NCI-H2029 (cell line): ENCODE measurements around the gene EPB41L3.

Source experiments
- DNase-seq: peaks from one replicate; lab custom pipeline; 2025; lab: John Stamatoyannopoulos, UW

EPB41L3 gene

GRCh38 chr18:5451871-5452270 lies 91.9 kb downstream of the EPB41L3 start:
- DNase-seq, result no peak

GRCh38 chr18:5451150-5451549 lies 92.6 kb downstream of the EPB41L3 start:
- no peak for DNase-seq

DNA sequence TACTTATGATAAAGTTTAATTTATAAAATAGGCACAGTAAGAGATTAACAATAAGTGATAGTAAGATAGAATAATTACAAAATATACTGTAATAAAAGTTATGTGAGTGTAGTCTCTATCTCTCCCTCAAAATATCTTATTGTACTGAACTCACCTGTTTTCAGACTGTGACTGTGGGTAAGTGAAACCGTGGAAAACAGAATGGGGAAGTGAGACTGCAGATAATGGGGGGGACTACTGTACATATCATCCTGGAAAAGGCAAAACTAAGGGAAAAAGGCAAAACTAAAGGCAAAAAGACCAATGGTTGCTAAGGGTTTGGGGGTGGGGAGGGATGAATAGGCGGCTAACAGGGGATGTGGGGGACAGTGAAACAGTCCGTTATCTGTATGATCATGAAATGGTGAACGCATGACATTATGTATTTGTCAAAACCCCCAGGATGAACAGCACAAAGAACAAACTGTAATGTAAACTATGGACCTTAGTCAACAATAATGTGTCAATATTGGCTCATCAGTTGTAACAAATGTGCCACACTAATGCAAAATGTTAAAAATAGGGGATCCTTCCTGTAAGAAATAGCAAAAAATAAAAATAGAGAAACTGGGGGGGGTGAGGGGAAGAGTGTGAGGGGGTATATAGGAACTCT lies 93.8 kb downstream of the EPB41L3 start:
- DNase-seq, result no peak

DNA sequence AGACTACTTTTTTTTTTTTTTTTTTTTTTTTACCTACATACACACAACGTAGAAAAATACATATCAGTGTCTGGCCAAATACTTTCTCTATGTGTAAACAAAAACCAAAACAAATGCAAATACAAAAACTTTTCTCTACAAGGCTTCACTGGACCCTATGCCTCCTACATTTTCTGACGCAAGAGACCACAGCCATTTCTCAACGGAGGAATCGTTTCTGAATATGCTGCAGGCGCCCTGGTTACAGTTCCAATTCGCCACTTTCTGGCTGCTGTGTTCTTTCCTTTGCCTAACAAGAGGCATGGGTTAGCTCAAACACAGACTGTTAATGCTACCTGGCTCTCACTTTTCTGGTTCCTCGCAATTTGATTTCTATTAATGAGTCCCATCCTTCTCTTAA lies 96.4 kb downstream of the EPB41L3 start:
- no peak for DNase-seq

- DNase-seq, result no peak
Measured at GRCh38 chr18:5444847-5445246, 99.0 kb downstream of the EPB41L3 start.

DNA sequence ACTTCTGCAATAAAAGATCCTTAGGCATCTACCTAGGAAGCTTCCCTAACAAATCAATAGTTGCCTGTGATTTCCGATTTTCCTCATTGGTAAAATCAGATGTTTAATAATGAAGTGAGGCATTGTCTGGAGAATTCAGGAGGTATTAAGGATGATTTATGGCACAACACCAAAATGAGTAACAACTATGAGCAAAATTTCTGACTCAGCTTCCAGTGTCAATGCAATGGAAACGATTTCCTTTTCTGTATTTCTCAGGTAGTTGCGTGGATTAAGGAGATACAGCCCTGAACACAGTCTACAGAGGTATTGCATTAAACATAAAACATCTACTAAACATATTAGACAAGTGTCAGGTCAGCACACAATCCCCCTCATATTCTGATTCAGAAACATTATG lies 99.5 kb downstream of the EPB41L3 start:
- DNase-seq, result no peak

- no peak for DNase-seq
Measured at GRCh38 chr18:5439986-5440696, 103.7 kb downstream of the EPB41L3 start.

DNA sequence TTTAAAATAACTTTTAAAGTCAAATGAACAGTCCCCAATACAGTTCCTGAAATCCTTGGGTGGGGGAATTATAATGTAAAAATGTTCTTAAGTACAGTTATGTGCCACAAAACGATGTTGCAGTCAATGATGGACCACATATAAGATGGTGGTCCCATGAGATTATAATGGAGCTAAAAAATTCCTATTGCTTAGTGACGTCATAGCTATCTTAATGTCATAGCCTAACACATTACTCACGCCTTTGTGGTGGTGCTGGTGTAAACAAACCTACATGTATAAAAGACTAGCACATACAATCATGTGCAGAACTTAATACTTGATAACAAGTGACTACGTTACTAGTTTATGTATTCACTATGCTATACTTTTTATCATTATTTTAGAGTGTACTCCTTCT lies 109.4 kb downstream of the EPB41L3 start:
- DNase-seq, result no peak

DNA sequence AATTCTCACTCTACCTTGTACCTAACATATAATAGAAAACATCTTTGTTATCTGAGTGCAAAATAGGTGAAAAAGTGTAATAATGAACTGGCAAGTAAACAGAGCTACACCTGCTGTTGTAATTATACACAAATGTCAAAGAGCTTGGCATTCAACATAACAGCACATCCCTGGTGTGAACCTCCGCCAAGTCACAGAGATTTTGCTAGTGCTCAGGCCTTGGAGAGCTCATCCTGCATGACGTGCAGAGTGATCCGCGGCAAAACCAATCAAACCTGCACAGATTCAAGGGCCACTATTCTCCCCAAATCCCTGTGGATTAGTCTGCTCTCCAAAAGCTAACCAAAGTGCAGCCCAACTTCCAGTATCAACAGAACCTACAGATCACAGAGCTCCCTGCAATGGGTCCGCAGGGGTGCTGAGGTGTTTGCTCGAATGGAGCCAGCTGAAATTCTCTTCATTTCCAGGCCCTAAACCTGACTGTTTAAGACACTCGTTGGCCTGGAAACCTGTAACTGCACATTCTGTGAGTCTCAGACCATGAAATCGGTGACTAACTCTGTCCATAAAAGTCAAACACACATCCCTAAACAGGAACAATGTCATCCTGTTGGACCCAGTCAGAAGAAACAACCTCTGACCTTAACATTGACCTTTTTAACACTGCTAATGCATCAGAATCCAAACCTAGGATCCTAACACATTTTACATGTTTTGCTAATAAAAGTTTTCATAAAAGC lies 111.8 kb downstream of the EPB41L3 start:
- peak; percentile 4 for DNase-seq

- DNase-seq, result no peak
Measured at GRCh38 chr18:5430131-5430530, 113.7 kb downstream of the EPB41L3 start.

DNA sequence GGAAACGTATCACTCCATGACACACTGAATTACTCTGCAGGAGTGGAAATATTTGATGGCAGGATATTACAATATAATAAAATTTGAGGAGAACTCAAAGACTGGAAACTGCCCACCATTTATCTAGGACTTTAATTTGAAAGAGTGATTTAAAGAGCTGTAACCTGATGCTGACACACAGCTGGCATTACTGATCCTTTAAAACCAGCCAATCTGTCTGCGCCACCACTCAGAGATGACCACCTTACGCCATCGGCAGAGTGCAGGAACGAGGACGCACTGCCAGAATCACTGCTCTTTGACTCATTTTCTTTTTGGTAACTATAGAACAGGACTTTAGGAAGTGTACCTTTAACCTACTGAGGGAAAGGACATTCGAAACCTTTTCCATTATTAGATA lies 114.1 kb downstream of the EPB41L3 start:
- DNase-seq, result no peak

- DNase-seq, result no peak
Measured at GRCh38 chr18:5425721-5426120, 118.1 kb downstream of the EPB41L3 start.

- DNase-seq, result peak; percentile 9
Measured at GRCh38 chr18:5424903-5425664, 118.7 kb downstream of the EPB41L3 start.

GRCh38 chr18:5422626-5423025 lies 121.2 kb downstream of the EPB41L3 start:
- DNase-seq, result no peak

DNA sequence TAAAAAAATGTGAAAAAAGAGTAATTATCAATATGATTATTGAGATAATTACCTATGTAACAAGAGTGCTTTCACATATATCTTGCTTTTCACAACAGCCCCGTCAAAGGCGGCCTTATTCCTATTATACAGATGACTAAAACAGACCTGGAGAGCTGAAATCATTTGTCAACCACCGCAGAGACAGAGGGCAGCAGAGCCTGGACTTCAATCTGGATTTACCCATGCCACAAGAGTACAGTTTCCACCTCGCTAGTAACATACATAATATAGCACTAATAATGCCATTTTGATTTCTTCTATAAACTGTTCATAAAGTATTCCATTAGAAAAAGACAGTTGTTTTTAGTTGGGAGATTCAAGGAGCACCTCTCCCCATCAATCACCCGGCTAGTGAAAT lies 121.8 kb downstream of the EPB41L3 start:
- DNase-seq, result no peak

DNA sequence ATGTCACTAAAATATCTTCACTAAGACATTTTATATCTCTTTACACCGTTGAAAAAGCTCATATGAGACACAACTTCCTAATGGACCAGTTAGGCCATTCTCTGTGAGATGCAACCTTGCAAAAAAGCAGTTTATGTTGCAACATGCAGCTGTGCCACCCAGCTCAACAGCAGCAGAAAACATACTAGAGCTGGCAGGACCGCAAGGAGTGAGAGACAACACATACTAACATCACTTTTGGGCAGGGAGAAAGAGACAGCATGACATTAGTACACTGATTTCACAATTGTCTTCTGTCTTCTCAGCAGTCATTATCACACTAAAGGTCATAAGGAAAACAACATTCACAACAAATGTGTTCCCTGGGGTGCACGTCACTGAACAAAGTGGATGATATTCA lies 122.9 kb downstream of the EPB41L3 start:
- DNase-seq, result no peak

- no peak for DNase-seq
Measured at GRCh38 chr18:5419601-5420000, 124.2 kb downstream of the EPB41L3 start.

DNA sequence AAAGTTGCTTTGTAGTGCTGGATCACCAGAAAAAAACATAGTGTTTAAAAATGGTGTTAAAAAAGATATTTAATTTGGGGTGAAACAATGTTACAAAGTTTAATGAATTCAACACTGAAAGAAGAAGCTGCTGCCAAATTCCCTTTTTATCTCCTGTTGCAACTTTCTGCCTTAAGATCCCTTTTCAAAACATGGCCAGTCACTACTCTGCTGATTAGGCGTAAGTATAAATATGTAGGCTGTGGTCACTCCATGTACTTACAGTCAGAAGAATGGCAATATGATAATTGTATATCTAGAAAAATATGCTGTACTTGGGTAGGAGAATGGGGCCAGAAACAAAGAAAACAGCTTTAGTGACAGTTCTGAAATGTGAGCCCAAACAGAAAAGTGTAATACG lies 124.8 kb downstream of the EPB41L3 start:
- no peak for DNase-seq

GRCh38 chr18:5417342-5417741 lies 126.5 kb downstream of the EPB41L3 start:
- no peak for DNase-seq

GRCh38 chr18:5416112-5416511 lies 127.7 kb downstream of the EPB41L3 start:
- DNase-seq, result no peak

DNA sequence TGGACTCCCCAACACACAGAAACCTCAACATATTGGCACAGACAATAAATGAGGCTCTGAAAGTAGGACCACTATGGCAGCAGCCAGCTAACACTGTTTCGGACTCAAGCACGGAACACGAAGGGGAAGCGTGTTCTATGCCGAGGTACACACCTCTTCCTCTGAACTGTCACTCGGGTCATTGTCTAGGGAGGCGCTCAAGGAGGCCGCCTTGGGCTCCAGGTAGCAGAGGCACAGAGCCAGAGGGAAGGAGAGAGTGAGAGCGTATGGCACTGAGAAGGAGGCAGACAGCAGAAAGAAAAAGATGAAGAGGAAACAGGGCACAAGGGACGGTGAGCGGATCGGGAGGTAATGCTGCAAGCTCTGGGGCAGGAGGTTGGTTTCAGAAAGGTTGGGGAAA lies 128.1 kb downstream of the EPB41L3 start:
- no peak for DNase-seq

- DNase-seq, result no peak
Measured at GRCh38 chr18:5415031-5415430, 128.8 kb downstream of the EPB41L3 start.
